Measurements from ENCODE around the gene FAM3A. TPM values are rescaled to one million over a fixed set of nuclear protein-coding genes. Genes with fewer than 3 reads are reported as not detected.
A peak's percentile ranks its signal among the peaks of the same experiment; 100 is the strongest.

FAM3A gene
- total and polyA plus RNA-seq, 12 donors = 13.5 to 115 (median 55.6) TPM

DNA sequence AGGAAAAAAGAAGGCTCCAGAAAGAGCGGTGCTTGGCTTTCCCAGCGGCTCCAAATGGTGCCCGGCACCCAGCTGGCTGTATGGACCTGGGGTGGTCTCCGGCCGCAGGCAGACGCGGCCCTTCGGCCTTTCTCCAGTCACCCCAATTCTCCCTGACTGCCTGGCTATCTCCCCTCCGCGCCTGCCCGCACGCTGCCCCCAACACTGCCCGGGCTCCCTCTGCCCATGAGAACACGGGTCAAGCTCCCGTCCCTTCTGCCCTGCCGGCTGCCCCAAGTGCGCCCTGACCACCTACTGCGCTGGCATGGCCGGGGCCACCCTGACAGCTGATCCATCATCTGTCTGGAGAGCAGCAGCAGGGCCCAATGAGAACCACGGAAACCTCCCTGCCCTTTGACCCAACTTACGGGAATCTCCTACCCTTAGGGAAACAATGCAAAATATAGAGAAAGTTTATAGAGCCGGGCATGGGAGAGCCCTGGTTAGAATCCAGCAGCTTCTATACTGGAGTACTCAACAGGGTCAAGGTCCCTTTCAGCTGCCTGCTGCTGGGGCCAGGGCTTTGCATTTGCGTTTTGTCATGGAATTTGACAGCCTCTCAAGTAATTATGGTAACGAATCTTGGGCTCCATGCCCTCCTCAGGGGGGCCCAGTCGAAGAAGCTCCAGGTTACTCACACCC is 1.2 kb upstream of the FAM3A start:
- WGBS, 4 donors = 40 to 50% (median 46%) methylated on average over 19 to 25 of the region's 25 CpGs
- no peaks in the 10 kb centered on the region for H3K36me3 ChIP-seq (replicated peaks in 1 of 2)
- TF ChIP-seq, protein P1, sequence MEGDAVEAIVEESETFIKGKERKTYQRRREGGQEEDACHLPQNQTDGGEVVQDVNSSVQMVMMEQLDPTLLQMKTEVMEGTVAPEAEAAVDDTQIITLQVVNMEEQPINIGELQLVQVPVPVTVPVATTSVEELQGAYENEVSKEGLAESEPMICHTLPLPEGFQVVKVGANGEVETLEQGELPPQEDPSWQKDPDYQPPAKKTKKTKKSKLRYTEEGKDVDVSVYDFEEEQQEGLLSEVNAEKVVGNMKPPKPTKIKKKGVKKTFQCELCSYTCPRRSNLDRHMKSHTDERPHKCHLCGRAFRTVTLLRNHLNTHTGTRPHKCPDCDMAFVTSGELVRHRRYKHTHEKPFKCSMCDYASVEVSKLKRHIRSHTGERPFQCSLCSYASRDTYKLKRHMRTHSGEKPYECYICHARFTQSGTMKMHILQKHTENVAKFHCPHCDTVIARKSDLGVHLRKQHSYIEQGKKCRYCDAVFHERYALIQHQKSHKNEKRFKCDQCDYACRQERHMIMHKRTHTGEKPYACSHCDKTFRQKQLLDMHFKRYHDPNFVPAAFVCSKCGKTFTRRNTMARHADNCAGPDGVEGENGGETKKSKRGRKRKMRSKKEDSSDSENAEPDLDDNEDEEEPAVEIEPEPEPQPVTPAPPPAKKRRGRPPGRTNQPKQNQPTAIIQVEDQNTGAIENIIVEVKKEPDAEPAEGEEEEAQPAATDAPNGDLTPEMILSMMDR (IDR thresholded peaks at IDR 0.05) = no peak
- TF ChIP-seq POLR2A (IDR thresholded peaks at IDR 0.05) = no peak

DNA sequence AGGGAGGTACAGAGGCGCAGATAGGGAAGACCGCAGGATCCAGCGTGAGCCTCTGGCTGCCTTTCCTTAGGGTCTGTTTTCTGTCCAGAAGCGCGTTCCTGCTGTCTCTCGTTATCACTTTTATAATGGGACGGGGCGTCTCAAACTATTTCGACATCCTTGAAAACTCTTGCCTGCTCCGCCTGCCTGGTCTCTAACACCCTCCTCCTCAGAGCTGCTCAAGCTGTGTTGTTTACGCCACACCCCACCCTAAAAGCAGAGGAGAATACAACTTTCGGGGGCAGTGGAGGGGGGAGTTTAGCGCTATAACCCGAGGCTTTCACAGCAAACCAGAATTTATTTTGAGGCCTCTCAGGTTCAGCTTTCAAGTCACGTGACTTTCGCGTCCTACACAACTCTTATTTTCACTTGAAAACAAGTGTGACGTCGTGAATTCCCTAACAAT is 646 bp upstream of the FAM3A start:
- no peaks in the 10 kb centered on the region for H3K27me3 ChIP-seq
- peaks cover 16 to 22% of the 10 kb centered on the region in 2 donors for H3K4me1 ChIP-seq (replicated peaks in 1 of 2)
- no peak for TF ChIP-seq POLR2A (IDR thresholded peaks at IDR 0.05)
- TF ChIP-seq, protein P1 (IDR thresholded peaks at IDR 0.05) = no peak
- H3K4me3 ChIP-seq = peak overlapping the region in 2 of 4 donors; percentile 8 to 62
- no peaks in the 10 kb centered on the region for H3K9me3 ChIP-seq (replicated peaks in 1 of 3)
- no peaks in the 10 kb centered on the region for H3K36me3 ChIP-seq (replicated peaks in 1 of 2)
- 10 to 43% (median 29%) methylated on average over 8 to 19 of the region's 19 CpGs for WGBS, 4 donors
- peak in 3 of 7 donors; percentile 22 to 42 (median 39) for DNase-seq
- peak overlapping the region; percentile 71 to 94 (median 87) for H3K27ac ChIP-seq
- intact Hi-C loops (cut with DNase I) = no loop called here

More for the DNA sequence above, 1.2 kb upstream of the FAM3A start:
- DNase-seq = peak in 2 of 7 donors; percentile 27 to 48
- H3K9me3 ChIP-seq (replicated peaks in 1 of 3) = no peaks in the 10 kb centered on the region
- no peaks in the 10 kb centered on the region for H3K27me3 ChIP-seq
- peaks cover 16 to 22% of the 10 kb centered on the region in 2 donors for H3K4me1 ChIP-seq (replicated peaks in 1 of 2)
- peak overlapping the region in 1 of 4 donors; percentile 62 for H3K4me3 ChIP-seq
- intact Hi-C loops (cut with DNase I) = no loop called here
- H3K27ac ChIP-seq = peak overlapping the region; percentile 71 to 94 (median 87)

DNA sequence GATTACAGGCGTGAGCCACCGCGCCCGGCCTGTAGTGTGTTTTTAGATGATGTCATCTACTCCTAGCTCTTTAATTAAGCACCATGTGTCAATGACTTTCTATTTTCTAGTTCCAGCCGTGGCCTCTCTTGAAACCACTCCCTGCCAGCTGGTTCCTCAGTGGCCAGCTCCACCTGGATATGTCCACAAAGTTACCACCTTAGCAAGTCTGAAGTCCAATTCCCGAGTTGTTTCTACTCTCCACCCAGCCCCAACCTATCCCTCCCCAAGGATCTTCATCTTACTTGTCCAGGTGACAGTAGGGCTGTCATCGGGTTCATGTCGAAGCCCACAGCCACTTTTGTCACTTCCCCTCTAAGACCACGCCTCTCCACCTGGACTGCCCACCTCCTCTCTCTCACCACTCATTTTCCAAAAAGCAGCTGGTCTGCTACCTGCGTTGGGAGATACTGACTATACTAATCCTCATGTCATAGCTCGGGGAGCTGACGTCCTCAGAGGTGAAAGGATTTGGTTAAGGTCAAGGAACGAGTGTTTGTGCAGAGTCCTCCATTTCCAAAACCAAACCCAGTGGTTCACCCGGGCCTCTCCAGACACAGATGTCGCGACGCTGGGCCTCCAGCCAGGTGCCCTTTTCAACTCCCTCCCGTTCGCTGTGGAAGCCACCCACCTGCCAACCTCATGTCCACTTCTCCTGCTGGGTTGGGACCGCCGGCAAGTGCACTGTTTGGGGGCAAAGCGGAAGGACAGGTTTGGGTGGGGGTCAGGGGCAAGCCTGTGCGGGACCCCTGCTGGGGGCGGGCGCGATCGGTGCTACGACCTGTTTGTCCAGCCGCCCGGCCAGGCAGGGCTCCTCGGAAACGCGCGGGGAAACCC is 704 bp downstream of the FAM3A start:
- H3K27ac ChIP-seq = peak overlapping the region in 4 of 5 donors; percentile 51 to 94 (median 88)
- peak in 6 of 7 donors; percentile 33 to 72 (median 52) for DNase-seq
- TF ChIP-seq, protein P1 (IDR thresholded peaks at IDR 0.05) = no peak

DNA sequence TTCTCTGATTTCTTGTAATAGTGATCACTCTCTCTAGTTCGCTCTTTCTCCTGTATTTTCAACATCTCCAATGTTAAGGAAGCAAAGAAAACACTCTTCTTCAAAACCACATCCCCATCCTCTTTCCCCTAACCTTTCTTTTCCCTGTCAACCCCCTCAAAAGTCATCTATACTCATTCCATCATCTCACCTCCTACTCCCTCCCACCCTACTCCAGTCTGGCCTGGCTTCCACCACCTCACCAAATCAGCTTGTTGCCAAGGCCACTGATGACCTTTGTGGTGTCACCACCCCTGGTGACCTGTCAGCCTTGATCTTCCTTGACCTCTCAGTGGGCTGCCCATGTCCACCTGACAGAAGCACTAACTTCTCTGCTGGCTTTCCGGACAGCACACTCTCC is 2.3 kb downstream of the FAM3A start:
- Histone ChIP-seq H3K9me3 (replicated peaks in 1 of 3) (no peaks in the 10 kb centered on the region), H3K4me1 (replicated peaks in 1 of 2) (peaks cover 16 to 22% of the 10 kb centered on the region in 2 donors), H3K36me3 (replicated peaks in 1 of 2) (no peaks in the 10 kb centered on the region), H3K27ac (no peak overlapping the region), H3K27me3 (no peaks in the 10 kb centered on the region), H3K4me3 (no peak overlapping the region)
- TF ChIP-seq, protein P1 (IDR thresholded peaks at IDR 0.05) = no peak
- no peak for TF ChIP-seq POLR2A (IDR thresholded peaks at IDR 0.05)
- WGBS, 4 donors = 71 to 97% (median 85%) methylated on average over 2 of the region's 2 CpGs
- intact Hi-C loops (cut with DNase I) = no loop called here
- no peak for DNase-seq

More for the DNA sequence above, 704 bp downstream of the FAM3A start:
- no peaks in the 10 kb centered on the region for H3K36me3 ChIP-seq (replicated peaks in 1 of 2)
- peaks cover 16 to 22% of the 10 kb centered on the region in 2 donors for H3K4me1 ChIP-seq (replicated peaks in 1 of 2)
- intact Hi-C loops (cut with DNase I) = no loop called here
- H3K27me3 ChIP-seq = no peaks in the 10 kb centered on the region
- peak overlapping the region; percentile 29 to 62 (median 46) for H3K4me3 ChIP-seq
- H3K9me3 ChIP-seq (replicated peaks in 1 of 3) = no peaks in the 10 kb centered on the region
- 21 to 59% (median 52%) methylated on average over 10 to 34 of the region's 34 CpGs for WGBS, 4 donors
